ENCODE data around the gene ITGAX. TPM values are rescaled to one million over a fixed set of nuclear protein-coding genes. Genes with fewer than 3 reads are reported as not detected.
"Not testable (repeated sequence)": the region's sequence is repeated elsewhere in the genome, so short reads cannot be mapped to it uniquely, and the experiment has no call there.

Gene ITGAX
- polyA plus RNA-seq, 1 donor, result 2.9 TPM

DNA sequence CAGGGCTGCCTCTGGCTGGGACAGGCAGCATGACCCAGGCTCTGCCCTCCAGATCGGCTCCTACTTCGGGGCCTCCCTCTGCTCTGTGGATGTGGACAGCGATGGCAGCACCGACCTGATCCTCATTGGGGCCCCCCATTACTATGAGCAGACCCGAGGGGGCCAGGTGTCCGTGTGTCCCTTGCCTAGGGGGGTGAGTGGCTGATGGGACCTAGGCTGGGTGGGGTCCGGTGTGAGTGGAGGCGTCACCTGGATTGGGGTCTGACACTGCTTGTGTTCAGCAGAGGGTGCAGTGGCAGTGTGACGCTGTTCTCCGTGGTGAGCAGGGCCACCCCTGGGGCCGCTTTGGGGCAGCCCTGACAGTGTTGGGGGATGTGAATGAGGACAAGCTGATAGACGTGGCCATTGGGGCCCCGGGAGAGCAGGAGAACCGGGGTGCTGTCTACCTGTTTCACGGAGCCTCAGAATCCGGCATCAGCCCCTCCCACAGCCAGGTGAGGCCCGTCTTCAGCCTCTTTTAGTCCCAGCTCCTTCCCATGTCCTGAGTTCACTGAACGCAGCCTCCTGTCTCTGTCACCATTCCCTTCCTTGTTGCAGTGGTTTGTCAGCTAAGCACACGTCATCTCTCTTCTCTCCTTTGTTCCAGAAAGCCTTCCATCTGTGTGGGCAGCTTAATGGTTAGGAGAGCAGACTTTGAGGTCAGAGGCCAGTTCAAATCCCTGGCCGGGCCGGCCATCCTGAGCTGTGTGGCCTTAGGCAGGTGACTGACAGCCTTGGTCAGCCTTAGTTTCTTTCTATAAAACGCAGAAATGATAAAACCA is 56.3 kb downstream of the ITGAX start:
- no peak for DNase-seq

DNA sequence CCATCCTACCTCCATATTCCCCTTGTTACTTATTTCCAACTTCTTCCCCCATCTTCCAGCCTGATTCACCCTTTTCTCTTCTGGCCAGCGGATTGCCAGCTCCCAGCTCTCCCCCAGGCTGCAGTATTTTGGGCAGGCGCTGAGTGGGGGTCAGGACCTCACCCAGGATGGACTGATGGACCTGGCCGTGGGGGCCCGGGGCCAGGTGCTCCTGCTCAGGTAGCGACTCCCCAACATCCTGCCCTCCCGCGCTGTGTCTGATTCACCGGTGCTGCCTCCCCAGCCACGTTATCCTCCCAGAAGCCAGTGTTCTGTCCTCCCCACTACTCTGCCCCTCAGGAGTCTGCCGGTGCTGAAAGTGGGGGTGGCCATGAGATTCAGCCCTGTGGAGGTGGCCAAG is 57.8 kb downstream of the ITGAX start:
- DNase-seq, result no peak

DNA sequence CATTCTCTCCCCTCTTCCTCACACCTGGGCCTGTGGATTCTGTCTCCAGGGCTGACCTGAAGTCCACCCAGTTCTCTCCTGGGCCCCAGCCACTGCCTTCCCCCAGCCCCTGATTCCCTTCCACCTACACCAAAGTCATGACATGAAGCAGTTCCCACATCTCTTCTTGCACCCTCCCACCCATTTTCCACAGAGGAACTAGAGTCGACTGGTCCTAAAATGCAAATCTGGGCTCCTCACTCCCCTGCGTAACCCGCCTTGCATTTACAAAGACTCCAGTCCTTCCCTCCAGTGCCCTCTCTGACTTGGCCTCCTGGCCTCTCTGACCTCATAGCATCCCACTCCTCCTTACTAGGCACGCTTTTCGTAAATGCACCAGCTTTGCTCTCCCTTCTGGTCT is 58.4 kb downstream of the ITGAX start:
- DNase-seq, result no peak

DNA sequence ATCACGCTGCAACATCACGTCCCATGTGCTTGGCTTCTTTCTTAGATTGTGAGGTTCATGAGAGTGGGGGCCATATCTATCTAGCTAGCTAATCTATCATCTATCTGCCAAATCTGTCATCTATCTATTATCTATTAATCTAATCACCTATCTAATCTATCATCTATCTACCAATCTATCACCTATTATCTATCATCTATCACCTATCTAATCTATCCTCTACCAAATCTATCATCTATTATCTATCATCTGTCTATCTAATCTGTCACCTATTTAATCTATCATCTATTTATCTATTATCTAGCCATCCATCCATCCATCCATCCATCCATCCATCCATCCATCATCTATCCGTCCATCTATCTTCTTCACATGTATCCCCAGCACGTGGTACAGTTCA is 59.0 kb downstream of the ITGAX start:
- DNase-seq, result no peak

DNA sequence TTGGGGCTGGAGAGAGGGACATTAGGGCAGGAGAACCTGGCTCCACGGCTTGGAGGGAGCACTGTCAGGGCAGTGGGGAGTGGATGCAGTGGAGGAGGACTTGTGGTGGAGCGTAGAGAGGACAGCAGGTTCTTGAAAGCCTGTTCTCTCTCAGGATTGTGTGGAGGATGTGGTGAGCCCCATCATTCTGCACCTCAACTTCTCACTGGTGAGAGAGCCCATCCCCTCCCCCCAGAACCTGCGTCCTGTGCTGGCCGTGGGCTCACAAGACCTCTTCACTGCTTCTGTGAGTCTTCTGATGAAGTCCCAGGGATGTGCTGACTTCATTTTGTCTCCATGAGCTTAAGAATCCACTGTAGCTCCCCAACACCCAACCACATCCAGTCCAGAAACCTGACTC is 59.7 kb downstream of the ITGAX start:
- DNase-seq, result no peak

DNA sequence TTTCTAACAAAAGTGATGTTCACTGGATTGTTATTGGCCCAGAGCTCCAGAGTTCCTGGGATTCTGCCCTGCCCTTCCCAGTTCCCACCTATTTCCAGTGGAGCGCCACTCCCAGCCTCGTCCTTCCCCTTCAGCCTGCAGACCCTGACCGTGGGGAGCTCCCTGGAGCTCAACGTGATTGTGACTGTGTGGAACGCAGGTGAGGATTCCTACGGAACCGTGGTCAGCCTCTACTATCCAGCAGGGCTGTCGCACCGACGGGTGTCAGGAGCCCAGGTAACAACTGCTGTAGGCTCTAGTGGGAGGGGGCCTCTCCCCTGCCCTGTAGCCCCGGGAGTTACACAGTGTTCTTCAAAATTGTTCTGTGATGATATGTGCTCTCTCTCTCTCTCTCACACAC is 61.4 kb downstream of the ITGAX start:
- DNase-seq, result no peak

DNA sequence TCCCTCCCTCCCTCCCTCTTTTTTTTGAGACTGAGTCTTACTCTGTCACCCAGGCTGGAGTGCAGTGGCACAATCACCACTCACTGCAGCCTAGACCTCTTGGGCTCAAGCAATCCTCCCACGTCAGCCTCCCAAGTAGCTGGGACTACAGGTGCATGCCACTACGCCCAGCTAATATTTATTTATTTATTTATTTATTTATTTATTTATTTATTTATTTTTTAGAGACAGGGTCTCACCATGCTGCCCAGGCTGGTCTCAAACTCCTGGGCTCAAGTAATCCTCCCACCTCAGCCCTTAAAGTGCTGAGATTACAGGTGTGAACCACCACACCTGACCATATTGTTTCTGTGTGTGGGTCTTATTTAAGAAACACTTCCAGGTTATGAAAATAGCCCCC is 62.1 kb downstream of the ITGAX start:
- DNase-seq, result not testable (repeated sequence)

DNA sequence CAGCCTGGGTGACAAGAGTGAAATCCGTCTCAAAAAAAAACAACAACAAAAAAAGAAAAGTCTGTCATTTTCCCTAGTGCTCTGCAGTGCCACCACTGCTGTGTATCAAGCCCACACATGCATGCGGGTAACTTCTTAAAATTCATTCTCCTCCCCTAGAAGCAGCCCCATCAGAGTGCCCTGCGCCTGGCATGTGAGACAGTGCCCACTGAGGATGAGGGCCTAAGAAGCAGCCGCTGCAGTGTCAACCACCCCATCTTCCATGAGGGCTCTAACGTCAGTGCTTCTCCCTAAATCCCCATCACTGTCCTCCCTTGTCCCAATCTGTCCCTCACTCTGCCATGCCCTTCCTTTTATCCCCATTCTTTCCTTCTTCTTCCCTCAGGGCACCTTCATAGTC is 62.9 kb downstream of the ITGAX start:
- no peak for DNase-seq

DNA sequence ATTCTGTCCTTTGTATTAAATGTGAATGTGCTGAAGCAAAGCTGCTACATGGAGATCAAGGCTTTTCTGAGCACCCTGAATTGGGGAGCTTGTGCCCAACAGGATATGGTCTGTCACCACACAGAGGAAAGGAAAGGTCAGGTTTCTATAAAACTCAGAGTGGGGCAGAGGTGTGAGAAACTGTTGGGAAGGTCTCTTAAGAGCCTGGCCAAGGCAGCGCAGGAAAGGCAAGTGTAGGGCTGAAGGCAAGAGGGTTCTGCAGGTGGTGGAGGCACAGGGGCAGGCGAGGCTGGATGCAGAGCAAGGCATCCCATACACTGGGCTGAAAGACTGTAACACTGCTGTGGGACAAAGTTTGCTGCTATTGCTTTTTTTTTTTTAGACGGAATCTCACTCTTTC is 65.1 kb downstream of the ITGAX start:
- no peak for DNase-seq

DNA sequence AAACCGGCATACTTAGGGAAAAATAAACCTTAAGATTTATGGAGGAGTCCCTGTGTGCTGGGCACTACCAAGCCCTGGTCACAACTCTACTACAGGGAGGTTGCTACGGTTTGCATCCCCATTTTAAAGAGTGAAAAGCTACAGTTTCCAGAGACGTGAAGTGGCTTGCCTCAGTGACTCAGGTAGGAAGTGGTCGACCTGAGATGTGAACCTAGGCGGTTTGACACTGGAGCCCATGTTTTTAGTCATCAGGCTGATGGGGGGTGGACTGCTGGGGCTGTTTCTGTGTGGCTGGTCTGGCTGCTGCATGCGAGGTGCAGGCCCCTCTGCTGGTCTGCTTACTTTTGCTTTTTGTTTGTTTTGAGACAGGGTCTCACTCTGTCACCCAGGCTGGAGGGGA is 66.6 kb downstream of the ITGAX start:
- DNase-seq, result no peak

DNA sequence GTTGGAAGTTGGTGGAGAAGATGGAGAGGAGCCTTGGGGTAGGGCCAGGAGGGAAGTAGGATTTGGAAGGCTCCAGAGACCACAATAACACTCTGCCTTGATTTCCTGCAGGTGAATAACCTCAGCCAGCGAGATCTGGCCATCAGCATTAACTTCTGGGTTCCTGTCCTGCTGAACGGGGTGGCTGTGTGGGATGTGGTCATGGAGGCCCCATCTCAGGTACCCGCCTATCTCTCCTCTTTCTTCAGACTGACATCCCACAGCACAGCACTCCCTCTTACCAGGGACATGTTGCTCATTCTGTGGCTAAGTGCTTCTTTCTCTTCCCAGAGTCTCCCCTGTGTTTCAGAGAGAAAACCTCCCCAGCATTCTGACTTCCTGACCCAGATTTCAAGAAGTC is 68.3 kb downstream of the ITGAX start:
- DNase-seq, result no peak

DNA sequence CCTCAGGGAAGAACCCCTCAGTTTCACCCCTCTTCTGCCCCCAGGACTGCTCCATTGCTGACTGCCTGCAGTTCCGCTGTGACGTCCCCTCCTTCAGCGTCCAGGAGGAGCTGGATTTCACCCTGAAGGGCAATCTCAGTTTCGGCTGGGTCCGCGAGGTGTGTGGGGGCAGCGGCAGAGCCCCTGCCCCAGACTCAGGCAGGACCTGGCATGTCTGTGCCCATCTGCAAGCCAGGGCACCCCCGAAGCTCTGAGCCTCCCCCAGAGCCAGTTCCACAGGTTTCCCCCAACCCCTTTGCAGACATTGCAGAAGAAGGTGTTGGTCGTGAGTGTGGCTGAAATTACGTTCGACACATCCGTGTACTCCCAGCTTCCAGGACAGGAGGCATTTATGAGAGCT is 68.8 kb downstream of the ITGAX start:
- no peak for DNase-seq

DNA sequence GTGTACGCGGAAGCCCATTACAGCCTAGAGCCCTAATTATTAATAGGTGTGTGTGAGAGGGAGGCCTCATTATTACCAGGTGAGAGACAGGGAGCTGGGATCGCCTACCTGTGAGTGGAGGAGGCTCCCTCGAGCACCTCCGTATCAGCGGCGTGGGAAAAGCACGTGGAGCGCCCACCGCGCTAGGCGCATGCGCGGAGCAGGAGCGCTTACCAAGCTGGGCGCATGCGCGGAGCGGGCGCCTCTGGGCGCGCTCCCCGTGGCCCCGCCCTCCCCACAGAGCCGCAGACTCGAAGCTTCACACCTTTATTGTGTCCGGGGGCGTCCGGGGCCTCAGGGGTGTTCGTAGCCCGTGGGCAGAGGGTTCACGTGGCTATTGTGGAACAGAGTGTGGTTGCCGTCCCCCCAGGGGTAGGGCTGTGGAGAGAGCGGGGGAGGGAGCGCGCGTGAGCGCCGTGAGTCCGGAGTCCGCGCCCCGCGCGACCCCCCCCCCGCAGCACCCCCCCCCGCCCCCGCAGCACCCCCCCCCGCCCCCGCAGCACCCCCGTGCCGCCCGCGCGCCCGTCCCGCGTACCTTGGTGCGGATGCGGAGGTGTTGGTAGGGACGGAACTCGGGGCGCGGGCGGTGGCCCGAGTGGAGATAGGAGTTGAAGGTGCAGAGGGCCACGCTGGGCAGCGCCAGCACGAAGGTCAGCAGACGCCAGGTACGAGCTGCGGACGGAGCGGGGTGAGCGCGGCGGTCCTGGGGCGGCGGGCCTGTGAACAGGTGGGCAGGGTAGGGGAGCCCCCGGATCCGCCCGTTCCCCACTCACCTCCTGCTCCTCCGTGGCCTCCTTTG is 72.7 kb downstream of the ITGAX start:
- peak; percentile 68 for DNase-seq

DNA sequence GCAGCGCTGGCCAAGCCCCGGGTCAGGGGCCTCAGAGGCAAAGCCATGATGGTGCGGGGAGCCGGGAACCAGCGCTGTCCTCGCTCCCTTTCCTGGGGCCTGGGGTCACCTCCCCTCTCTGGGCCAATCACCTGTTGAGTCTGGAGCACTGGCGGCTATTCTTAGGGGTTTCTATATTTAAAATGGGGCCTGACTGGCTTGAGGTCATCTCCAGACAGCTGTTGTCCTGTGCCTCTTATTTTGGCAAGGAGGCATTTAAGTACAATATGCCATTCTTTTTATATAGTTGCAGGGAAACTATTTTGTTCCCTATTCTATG is 73.3 kb downstream of the ITGAX start, which contains the start of gene COX6A2:
Gene COX6A2, minus strand, starts transcription at position 82 of the 319 bp plus-strand sequence. Its CDS starts 35 bp downstream, at position 47.
- no peak for DNase-seq

DNA sequence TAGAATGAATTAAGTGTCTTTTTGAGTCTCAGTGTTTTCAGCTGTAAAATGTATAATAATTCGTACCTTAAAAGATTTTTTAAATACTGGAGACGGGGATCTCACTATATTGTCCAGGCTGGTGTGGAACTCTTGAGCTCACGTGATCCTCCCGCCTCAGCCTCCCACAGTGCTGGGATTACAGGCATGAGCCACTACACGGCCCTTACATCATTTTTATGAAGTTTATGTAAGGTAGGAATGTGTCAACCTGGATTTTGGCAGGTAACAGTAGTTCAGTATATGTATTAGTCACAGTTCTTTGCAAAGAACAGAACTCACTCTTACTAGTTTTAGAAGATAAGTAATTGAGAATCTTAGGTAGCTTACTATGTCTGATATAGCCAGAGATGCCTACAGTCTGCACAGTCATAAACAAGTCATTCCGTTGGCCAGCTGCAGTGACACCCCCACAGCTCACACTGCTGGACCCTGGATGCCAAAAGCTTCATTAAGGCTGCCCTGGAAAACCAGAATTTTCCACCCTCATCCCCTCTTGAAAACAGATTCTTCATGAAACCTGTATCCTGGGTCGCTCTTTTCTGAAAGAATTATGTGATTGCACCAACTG is 73.8 kb downstream of the ITGAX start:
- DNase-seq, result no peak

DNA sequence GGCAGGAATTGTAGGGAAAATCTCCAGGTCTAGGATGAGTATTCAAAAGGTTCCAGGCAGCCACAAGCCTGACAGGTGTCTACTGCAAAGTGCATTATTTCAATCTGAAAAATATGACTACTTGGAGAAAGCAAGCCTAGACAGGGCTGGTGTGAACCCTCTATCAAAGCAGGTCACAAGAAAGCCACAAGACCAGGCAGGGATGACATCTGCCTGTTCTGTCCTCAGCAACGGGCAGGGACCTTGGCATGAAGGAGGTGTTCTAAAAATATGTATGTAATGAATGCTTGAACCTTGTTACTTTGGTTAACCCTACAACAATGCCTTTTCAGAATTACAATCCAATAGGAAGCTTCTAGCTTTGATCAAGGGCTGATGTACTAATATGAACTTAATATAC is 74.3 kb downstream of the ITGAX start:
- no peak for DNase-seq

DNA sequence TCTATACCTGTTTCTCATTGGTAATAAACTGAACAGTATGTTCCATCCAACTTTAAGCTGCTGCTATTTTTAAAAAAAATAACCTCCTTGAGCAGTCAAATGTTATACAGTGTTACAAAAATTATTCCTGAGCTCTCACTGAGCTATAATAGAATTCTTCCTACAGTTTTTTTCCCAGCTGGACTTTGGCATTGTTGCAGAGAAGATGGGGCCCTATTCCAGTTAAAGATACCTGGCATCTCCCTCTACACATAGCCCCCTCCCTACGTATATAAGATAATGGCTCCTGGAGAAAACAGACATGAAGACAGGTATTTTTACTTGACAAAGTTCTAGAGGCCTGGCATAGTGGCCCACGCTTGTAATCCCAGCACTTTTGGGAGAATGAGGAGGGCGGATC is 74.8 kb downstream of the ITGAX start:
- DNase-seq, result no peak

DNA sequence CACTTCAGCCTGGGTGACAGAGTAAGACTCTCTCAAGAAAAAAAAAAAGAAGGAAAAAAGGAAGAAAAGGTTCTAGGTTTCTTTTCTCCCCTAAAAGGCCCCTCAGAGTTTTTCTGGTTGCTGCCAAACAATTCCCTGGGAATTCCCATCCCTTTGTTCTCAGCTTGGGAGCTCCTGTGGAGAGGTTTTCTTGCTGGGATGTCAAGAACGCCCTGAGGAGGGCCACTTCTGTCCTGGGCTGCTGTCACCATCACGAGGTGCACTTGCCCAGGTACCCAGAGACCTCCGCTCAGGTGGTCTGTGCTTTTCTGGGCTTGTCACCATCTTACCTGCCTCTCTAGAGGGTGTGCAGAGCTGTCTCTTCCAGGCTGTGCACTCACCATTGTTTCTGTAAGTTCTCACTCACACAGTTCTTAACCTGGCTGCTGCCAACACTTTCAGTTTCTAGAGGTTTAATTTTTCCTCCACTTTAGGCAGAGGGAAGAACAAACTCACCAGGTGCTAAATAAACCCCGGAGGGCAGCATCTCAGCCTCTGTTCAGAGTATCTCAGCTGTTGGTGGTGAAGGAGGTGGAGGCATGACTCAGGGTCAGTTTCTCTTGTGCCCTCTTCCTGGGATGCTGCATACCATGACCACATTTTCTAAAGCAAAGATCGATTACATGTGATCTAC is 75.5 kb downstream of the ITGAX start:
- no peak for DNase-seq

Other genes starting within 250 kb of the ITGAX start
- 33.9 TPM for gene BCKDK, start 246.8 kb upstream of the ITGAX start, polyA plus RNA-seq (ENCODE audit: insufficient read length)
- gene KAT8, start 237.5 kb upstream of the ITGAX start, polyA plus RNA-seq (ENCODE audit: insufficient read length), result 57.4 TPM
- gene PRSS8, start 219.4 kb upstream of the ITGAX start, polyA plus RNA-seq (ENCODE audit: insufficient read length), result 0.48 TPM
- gene PRSS36, start 205.1 kb upstream of the ITGAX start, polyA plus RNA-seq (ENCODE audit: insufficient read length), result 2.0 TPM
- gene FUS, start 175.0 kb upstream of the ITGAX start, polyA plus RNA-seq (ENCODE audit: insufficient read length), result 398 TPM
- 9.1 TPM for gene PYCARD, start 152.4 kb upstream of the ITGAX start, polyA plus RNA-seq (ENCODE audit: insufficient read length)
- gene TRIM72, start 141.1 kb upstream of the ITGAX start, polyA plus RNA-seq (ENCODE audit: insufficient read length), result 98.3 TPM
- gene PYDC1, start 138.0 kb upstream of the ITGAX start, polyA plus RNA-seq (ENCODE audit: insufficient read length), result 2.3 TPM
- gene ITGAM, start 95.2 kb upstream of the ITGAX start, polyA plus RNA-seq (ENCODE audit: insufficient read length), result 4.7 TPM
- gene ITGAD, start 38.2 kb downstream of the ITGAX start, polyA plus RNA-seq (ENCODE audit: insufficient read length), result 0.45 TPM
- 360 TPM for gene COX6A2, start 73.2 kb downstream of the ITGAX start, polyA plus RNA-seq (ENCODE audit: insufficient read length)
- gene ZNF843, start 87.6 kb downstream of the ITGAX start, polyA plus RNA-seq (ENCODE audit: insufficient read length), result 4.1 TPM
- 11.0 TPM for gene ARMC5, start 104.3 kb downstream of the ITGAX start, polyA plus RNA-seq (ENCODE audit: insufficient read length)
- 114 TPM for gene TGFB1I1, start 117.0 kb downstream of the ITGAX start, polyA plus RNA-seq (ENCODE audit: insufficient read length)
- gene SLC5A2, start 127.9 kb downstream of the ITGAX start, polyA plus RNA-seq (ENCODE audit: insufficient read length), result 7.8 TPM
- gene RUSF1, start 153.2 kb downstream of the ITGAX start, polyA plus RNA-seq (ENCODE audit: insufficient read length), result 48.4 TPM
- gene AHSP, start 172.7 kb downstream of the ITGAX start, polyA plus RNA-seq (ENCODE audit: insufficient read length), result 10.4 TPM

Measured in hindlimb muscle (tissue), 1 donor.